Middle frontal gyrus (tissue), 1 donor: ENCODE results near the gene RALBP1.

Source experiments
- DNase-seq: peaks from one replicate; pipeline ENCODE4 v3.0.0-alpha.2; 2015; ENCODE audit warnings: low spot score; ENCODE audit errors: extremely low spot score

The RALBP1 gene

GRCh38 chr18:9507565-9508088, 32.3 kb downstream of the RALBP1 start:
- no peak for DNase-seq

DNA sequence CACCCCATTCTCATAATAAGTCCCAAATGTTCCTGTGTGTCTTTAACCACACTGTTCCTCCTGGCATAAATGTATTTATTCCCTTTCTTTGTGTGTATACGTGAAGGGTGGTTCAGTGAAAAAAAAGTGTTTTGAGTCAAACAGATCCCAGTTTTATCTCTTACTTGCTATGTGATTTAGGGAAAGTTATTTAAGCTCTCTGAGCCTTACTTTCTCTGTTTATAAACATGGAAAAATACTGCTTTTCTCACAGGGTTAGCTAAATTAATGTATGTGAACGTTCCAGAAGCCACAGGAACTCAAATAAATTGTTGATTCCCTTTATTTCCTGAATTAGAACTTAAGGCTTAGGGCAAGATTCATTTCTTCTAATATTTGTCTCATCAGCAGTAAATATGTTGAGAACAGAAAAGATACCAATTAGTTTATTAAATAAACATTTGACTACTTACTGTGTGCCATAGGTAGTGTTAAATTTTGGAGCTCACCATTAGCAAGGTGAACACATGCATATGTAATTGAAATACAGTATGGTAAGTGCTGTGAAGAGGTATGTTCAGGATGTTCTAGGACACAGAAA, 33.2 kb downstream of the RALBP1 start:
- no peak for DNase-seq

DNA sequence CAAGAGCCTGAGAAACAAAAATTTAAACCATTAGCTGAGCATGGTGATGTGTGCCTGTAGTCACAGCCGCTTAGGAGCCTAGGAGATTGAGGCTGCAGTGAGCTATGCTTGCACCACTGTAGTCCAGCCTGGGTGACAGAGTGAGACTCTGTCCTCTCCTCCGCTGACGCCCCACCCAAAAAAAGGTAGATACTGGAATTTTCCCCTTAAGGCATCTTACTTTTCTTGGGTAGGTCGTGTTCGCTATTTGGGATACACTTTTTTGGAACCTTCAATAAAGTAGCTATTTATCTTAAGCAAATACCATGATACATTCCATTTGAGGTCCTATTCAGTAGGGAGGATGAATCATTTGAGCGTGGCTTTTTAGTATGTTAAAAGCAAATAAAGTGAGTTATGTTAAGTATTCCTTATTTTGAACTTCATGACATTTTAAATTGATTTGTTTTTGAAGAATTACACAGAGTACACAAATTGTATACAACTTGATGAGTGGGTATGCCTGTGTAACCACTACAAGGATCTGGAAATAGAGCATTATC, 38.7 kb downstream of the RALBP1 start:
- no peak for DNase-seq

DNA sequence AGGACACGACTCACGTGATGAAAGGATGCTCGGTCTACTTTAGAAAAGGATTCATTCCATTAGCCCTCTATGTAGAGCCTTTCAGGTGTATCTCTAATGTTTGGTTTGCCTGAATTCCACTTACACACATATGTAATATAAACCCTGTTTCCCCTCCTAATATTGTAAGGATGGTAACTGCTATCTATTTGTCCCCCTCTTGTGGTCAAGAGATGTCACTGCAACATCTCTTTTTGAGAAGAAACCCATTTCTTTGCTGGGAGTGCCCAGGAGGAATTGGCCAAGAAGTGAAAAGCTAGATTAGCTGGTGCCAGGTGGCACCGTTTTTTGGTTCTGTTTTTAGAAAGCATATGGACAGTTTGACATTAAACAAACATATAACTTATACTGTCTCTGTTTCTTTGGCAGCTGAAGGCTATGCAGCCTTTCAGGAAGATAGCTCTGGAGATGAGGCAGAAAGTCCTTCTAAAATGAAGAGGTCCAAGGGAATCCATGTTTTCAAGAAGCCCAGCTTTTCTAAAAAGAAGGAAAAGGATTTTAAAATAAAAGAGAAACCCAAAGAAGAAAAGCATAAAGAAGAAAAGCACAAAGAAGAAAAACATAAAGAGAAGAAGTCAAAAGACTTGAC, 41.2 kb downstream of the RALBP1 start:
- DNase-seq: no peak

- no peak for DNase-seq
Measured at GRCh38 chr18:9517869-9518268, 42.6 kb downstream of the RALBP1 start.

DNA sequence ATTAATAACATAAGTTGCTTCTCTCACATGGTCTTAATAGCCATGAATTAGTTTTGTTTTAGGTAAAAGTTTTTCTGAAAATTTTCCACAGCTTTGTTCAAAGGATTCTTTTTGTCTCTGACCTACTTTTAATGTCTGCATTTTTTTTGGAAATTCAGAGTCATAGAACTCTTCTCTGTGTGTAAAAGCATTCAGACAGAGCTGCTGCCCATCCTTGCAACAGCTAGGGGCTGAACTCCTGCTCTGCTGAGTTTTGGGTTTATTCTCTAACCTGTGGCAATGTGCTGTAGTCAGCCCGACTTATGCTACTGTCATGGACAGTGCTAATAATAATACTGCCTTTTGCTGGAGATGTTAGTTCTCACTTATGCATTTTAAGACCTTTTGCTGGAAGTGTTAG, 44.1 kb downstream of the RALBP1 start:
- DNase-seq: no peak

DNA sequence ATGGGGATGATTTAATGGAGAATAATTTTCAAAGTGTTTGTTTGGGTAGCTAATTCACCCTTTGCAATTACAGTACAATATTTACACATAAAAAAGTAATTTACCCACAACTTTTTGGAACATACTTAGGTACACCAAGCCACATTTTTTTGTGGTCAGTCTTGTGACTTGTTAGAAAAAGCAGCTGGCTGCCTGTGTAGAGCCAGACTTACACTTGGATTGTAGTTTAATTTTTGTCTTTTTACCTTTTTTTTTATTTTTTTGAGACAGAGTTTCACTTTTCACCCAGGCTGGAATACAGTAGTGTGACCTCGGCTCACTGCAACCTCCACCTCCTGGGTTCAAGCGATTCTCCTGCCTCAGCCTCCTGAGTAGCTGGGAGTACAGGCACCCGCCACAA, 45.4 kb downstream of the RALBP1 start:
- DNase-seq: no peak

GRCh38 chr18:9521770-9522169, 46.5 kb downstream of the RALBP1 start:
- no peak for DNase-seq

- no peak for DNase-seq
Measured at GRCh38 chr18:9522952-9523351, 47.6 kb downstream of the RALBP1 start.

- DNase-seq: no peak
Measured at GRCh38 chr18:9526458-9526857, 51.1 kb downstream of the RALBP1 start.

DNA sequence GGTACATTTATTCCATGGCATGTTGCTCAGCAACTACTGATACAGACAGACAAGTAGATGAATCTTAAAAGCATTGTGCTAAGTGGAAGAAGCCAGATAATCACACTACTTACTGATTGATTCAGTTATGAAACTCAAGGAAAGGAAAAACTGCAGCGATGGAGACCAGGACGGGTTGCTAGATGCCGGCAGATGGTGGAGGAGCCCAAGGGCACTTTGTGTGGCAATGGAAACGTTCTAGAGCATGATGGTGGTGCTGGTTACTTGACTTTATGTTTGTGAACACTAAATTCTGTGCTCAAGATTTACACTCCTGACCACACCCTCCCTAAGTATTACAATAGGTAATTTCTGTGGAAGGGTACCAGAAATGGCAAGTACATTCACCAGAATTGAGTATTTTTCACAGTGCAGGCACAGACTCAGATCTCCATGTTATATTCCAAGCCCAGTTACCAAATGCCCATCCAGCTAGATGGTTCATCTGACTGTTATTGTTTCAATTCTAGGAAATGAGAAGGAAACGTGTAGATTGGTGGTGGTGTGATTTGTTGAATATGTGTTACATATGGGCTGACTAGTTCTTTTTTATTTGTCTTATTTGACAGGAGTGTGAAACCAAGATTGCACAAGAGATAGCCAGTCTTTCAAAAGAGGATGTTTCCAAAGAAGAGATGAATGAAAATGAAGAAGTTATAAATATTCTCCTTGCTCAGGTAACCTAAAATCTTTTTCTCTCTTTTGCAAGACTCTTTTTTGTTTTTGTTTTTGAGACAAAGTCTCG, 55.1 kb downstream of the RALBP1 start:
- DNase-seq: no peak

DNA sequence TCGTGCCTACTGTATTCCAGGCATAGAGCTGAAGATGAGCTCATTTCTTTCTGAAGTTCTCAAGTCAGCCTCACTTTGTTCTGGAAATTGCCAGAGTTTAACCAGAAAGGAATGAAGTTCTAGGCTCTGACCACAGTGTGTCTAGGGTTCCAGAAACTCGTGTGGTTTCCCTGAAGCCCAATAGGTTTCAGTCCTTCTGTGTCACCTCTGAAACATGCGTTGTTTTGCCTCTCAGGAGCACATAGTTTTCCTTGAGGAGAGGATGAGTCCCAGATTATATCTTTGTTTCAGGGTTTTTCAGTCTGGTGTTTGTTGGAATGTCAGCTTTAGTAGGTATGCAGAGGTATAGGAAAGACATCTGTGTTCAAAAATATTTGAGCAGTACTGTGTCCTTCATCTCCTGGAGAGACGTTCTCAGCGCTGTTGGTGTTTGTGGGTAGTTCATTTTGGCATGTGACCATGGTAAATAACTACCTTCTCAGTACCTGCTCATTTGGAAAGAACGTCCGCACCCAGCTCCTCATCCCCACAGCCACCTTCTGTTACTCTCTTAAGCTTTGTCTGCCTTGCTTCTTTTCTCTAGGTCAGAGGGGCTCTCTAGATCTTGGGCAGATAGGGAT, 56.6 kb downstream of the RALBP1 start:
- DNase-seq: no peak

GRCh38 chr18:9534844-9535243, 59.5 kb downstream of the RALBP1 start:
- no peak for DNase-seq

DNA sequence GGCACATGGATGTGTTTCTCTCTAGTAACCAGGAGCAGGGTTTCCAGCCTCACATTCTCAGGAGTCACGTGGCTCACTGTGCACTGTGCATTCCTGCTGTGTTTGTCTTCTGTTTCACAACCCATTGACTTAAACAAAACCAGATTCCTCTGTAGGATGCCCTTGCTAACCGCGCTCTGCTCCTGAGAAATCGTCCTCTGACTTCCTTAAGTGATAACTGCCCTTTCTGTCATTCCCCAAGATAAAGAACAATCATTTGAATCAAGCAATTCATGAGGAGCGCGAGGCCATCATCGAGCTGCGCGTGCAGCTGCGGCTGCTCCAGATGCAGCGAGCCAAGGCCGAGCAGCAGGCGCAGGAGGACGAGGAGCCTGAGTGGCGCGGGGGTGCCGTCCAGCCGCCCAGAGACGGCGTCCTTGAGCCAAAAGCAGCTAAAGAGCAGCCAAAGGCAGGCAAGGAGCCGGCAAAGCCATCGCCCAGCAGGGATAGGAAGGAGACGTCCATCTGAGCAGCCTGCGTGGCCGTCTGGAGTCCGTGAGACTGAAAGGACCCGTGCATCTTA, 60.2 kb downstream of the RALBP1 start:
- no peak for DNase-seq

DNA sequence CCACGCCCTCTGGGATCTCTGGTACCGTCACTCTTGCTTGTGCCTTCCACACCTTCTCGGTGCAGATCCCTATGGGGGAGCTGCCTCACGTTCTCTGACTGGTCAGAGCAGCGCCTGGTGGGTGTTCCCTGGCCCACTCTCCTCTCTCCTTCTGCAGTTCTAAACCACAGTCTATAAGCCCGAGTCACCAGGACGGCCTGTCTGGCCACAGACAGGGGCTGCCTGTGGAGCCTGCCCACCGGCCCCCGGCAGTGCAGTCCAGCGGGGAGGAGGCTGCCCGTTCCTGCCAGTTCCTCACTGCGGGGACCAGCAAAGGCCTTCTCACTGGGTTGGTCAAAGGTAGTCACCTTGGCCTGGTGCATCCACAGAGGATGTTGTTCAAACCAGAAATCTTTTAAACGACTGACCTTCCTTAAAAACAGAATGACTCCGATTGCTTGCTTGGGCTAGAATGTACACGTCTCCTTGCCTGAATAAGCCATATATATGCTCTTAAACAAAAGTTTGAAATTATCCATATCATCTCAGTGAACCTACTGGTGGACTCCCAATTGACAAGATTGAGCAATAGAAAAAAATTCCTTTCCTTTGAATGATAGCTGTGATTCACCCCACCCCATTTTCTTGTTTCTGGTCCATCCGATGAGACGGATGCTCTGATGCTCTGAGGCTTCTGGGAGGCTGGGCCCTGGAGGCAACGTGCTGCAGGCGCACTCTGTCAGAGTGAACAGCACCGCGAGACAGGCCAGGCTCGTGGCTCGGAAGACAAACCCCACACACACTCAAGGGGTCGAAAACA, 61.2 kb downstream of the RALBP1 start:
- no peak for DNase-seq

GRCh38 chr18:9537677-9538076, 62.4 kb downstream of the RALBP1 start:
- no peak for DNase-seq

DNA sequence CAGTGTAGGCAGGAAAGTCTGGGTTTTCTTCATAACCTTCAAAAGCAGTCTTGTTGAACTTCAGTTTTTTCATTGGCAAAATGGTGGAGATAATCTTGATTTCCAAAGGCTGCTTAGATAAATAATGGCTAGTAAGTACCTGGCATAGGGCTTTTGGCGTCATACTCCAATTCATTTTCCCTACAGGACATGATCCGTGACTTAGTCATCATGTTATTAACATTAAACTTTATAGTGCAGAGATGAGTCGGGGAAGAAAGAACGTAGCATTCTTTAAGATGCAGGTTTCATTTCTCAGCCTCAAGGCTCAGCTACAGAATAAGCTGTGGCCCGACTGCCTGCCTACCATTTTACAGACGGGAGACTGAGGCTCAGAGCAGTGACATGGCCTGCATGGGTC, 64.0 kb downstream of the RALBP1 start:
- DNase-seq: no peak

DNA sequence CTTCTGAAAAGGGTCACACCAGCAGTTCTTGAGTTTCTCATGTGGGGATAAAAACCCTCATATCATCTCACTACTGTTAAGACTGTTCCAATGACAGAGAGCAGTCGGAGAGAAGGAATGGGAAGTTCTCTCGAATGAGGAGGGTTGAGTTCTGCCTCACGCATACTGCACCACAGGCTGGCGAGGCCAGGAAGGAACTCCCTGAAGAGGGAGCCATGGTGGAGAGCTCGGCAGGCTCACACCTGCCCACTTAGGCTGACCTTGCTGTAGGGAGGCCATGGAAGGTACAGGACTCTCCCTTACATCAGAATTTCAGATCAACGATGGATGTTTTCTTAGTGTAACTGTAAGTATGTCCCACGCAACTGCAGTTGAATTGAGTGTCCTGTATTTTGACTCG, 64.6 kb downstream of the RALBP1 start:
- no peak for DNase-seq

- no peak for DNase-seq
Measured at GRCh38 chr18:9542924-9543323, 67.6 kb downstream of the RALBP1 start.

DNA sequence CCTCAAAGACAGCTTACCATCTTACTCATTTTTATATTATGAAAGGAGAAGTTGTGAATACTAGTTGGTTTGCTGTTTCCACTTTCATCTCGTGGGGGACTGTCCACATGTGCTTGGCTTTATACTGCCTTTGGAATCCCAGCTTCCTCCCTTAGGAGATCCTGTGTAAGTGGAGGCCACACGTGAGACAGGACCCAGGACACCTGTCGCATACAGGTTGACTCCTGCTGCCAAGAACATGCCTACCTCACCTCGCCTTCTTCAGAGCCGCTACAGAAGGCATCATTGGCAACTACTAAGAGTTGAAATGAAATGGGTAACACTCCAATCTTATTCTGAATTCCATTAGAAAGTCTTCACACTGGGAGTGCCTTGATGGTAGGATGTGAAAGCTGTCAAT, 69.7 kb downstream of the RALBP1 start:
- no peak for DNase-seq

GRCh38 chr18:9546468-9546867, 71.2 kb downstream of the RALBP1 start:
- no peak for DNase-seq
